Measurements from ENCODE around the gene RIPOR3. TPM values are rescaled to one million over a fixed set of nuclear protein-coding genes. Genes with fewer than 3 reads are reported as not detected.

The RIPOR3 gene
- total RNA-seq, 6 donors from 2014 or later = 2.1 to 36.7 (median 5.1) TPM

GRCh38 chr20:50729901-50730764, 38.8 kb upstream of the RIPOR3 start:
- Histone ChIP-seq H3K4me1 (peaks cover 21 to 36% (median 31%) of the 10 kb centered on the region in 4 donors), H3K27ac (peak overlapping the region; percentile 73 to 90 (median 83)), H3K9me3 (no peaks in the 10 kb centered on the region), H3K4me3 (peak overlapping the region; percentile 73 to 90 (median 80)), H3K27me3 (no peaks in the 10 kb centered on the region), H3K36me3 (no peaks in the 10 kb centered on the region)
- 32 to 36% methylated on average over 20 to 21 of the region's 21 CpGs for WGBS, 2 donors
- TF ChIP-seq POLR2A (IDR thresholded peaks at IDR 0.05) (no peak), CTCF (IDR thresholded peaks at IDR 0.05) (no peak), EP300 (IDR thresholded peaks at IDR 0.05) (no peak), POLR2AphosphoS5 (IDR thresholded peaks at IDR 0.05) (no peak)
- ATAC-seq (ENCODE audit: low FRiP score in 2 of 2) (peak in 1 of 2 donors; percentile 16), DNase-seq (no peak)

- DNase-seq (peak in 1 of 2 donors; percentile 38), ATAC-seq (ENCODE audit: low FRiP score in 2 of 2) (no peak)
- Histone ChIP-seq H3K9me3 (no peaks in the 10 kb centered on the region), H3K27me3 (no peaks in the 10 kb centered on the region), H3K36me3 (no peaks in the 10 kb centered on the region), H3K27ac (peak overlapping the region; percentile 73 to 90 (median 83)), H3K4me3 (no peak overlapping the region), H3K4me1 (peaks cover 21 to 43% (median 38%) of the 10 kb centered on the region in 4 donors)
- WGBS, 2 donors = 58 to 59% methylated on average over 11 of the region's 11 CpGs
- TF ChIP-seq POLR2A (IDR thresholded peaks at IDR 0.05) (peak in 1 of 4 donors; percentile 33), POLR2AphosphoS5 (IDR thresholded peaks at IDR 0.05) (peak in 1 of 2 donors; percentile 38), CTCF (IDR thresholded peaks at IDR 0.05) (no peak), EP300 (IDR thresholded peaks at IDR 0.05) (no peak)
Observed at GRCh38 chr20:50728981-50729874, 37.9 kb upstream of the RIPOR3 start.

- H3K27ac ChIP-seq = peak overlapping the region; percentile 73 to 90 (median 83)
- ATAC-seq (ENCODE audit: low FRiP score in 2 of 2) (no peak), DNase-seq (no peak)
- WGBS, 2 donors = 77 to 78% methylated on average over 4 of the region's 4 CpGs
- TF ChIP-seq POLR2A (IDR thresholded peaks at IDR 0.05) (no peak), POLR2AphosphoS5 (IDR thresholded peaks at IDR 0.05) (no peak), CTCF (IDR thresholded peaks at IDR 0.05) (no peak)
- no peaks in the 10 kb centered on the region for H3K36me3 ChIP-seq
- H3K4me3 ChIP-seq = no peak overlapping the region
- peaks cover 21 to 43% (median 38%) of the 10 kb centered on the region in 4 donors for H3K4me1 ChIP-seq
- no peaks in the 10 kb centered on the region for H3K9me3 ChIP-seq
- H3K27me3 ChIP-seq = no peaks in the 10 kb centered on the region
Observed at GRCh38 chr20:50728486-50728980, 37.2 kb upstream of the RIPOR3 start.

GRCh38 chr20:50727792-50728485, 36.6 kb upstream of the RIPOR3 start:
- no peaks in the 10 kb centered on the region for H3K9me3 ChIP-seq
- no peak for TF ChIP-seq CTCF (IDR thresholded peaks at IDR 0.05)
- TF ChIP-seq POLR2AphosphoS5 (IDR thresholded peaks at IDR 0.05) = no peak
- no peak for TF ChIP-seq EP300 (IDR thresholded peaks at IDR 0.05)
- no peak for TF ChIP-seq POLR2A (IDR thresholded peaks at IDR 0.05)
- WGBS, 2 donors = 55 to 64% methylated on average over 8 of the region's 8 CpGs
- H3K4me3 ChIP-seq = no peak overlapping the region
- DNase-seq = peak in 1 of 2 donors; percentile 46
- no peaks in the 10 kb centered on the region for H3K27me3 ChIP-seq
- peak overlapping the region; percentile 73 to 90 (median 83) for H3K27ac ChIP-seq
- no peaks in the 10 kb centered on the region for H3K36me3 ChIP-seq
- peaks cover 21 to 43% (median 38%) of the 10 kb centered on the region in 4 donors for H3K4me1 ChIP-seq
- ATAC-seq (ENCODE audit: low FRiP score in 2 of 2) = no peak
